HepG2 (cell line): ENCODE data around the gene LIPC. TPM values are rescaled to one million over a fixed set of nuclear protein-coding genes. Genes with fewer than 3 reads are reported as not detected.

ENCODE experiments used
- BRD4 ChIP-seq: sonication (generic); formaldehyde crosslinking; IDR thresholded peaks from 2 replicates; pipeline ENCODE4 v1.4.0; 2020; ENCODE audit warnings: missing genetic modification reagents
- CREB1 ChIP-seq, 2 experiments: fragments of 450-650 bp in 1 of 2; IDR thresholded peaks; 2 replicates each; pipeline ENCODE4 v1.6.1; 2016 to 2017; ENCODE audit warnings: control low read depth in 1 of 2, mild to moderate bottlenecking in 1 of 2, missing compliant biosample characterization in 1 of 2, missing genetic modification characterization in 1 of 2
- JUN ChIP-seq: sonication (generic); formaldehyde crosslinking; IDR thresholded peaks from 2 replicates; pipeline ENCODE4 v1.4.0; 2020; ENCODE audit warnings: mild to moderate bottlenecking, missing genetic modification reagents
- LCORL ChIP-seq, 2 experiments: fragments of 450-650 bp in 1 of 2; sonication (generic) in 1 of 2; formaldehyde crosslinking in 1 of 2; IDR thresholded peaks; 2 replicates each; pipeline versions ENCODE4 v1.5.0 to v1.6.1; 2017 to 2020; ENCODE audit warnings: antibody characterized with exemption in 1 of 2, missing genetic modification reagents in 1 of 2
- NR3C1 ChIP-seq: sonication (generic); formaldehyde crosslinking; IDR thresholded peaks from 2 replicates; pipeline ENCODE4 v1.4.0; 2020; ENCODE audit warnings: missing genetic modification reagents
- RARA ChIP-seq: IDR thresholded peaks from 2 replicates; pipeline ENCODE4 v1.6.1; 2016; ENCODE audit warnings: missing genetic modification reagents, missing compliant biosample characterization
- SALL2 ChIP-seq: sonication (generic); formaldehyde crosslinking; IDR thresholded peaks from 2 replicates; pipeline ENCODE4 v1.8.1; 2023; ENCODE audit warnings: mild to moderate bottlenecking, missing genetic modification reagents, inconsistent platforms
- ZBTB42 ChIP-seq: sonication (generic); formaldehyde crosslinking; IDR thresholded peaks from 2 replicates; pipeline ENCODE4 v1.5.0; 2020; ENCODE audit warnings: mild to moderate bottlenecking, missing genetic modification reagents
- ZBTB7A ChIP-seq: sonication (generic); formaldehyde crosslinking; IDR thresholded peaks from 2 replicates; pipeline ENCODE4 v1.8.0; 2022; ENCODE audit warnings: mild to moderate bottlenecking, missing genetic modification reagents
- ZFP1 ChIP-seq: IDR thresholded peaks from 2 replicates; pipeline ENCODE4 v1.6.1; 2016
- ZMAT3 ChIP-seq: sonication (generic); formaldehyde crosslinking; conservative IDR thresholded peaks from 2 replicates; pipeline ENCODE4 v1.7.0; 2021; ENCODE audit warnings: missing genetic modification reagents
- ZNF451 ChIP-seq: sonication (generic); formaldehyde crosslinking; IDR thresholded peaks from 2 replicates; pipeline ENCODE4 v1.5.0; 2020; ENCODE audit warnings: mild to moderate bottlenecking, missing genetic modification reagents
- polyA plus RNA-seq, 8 experiments: library from polyadenylated mRNA; depleted of rRNA in 3 of 8; stranded (reverse) in 7 of 8; unstranded in 1 of 8; fragments of >200 nt; fragmentation: Illumina TruSeq in 4 of 8; extraction: Trizol in 4 of 8; gene quantifications; 2 replicates each; pipeline versions ENCODE4 v1.2.1 to v1.2.3, GENCODE V29; 2011 to 2016; ENCODE audit warnings: low read depth in 4 of 8, missing spikeins in 1 of 8, mixed read lengths in 1 of 8; ENCODE audit not compliant: insufficient read depth in 1 of 8
- total RNA-seq, 5 experiments: library from RNA; depleted of rRNA; stranded (reverse); fragments of >200 nt; fragmentation: Illumina TruSeq; extraction: Trizol; gene quantifications; 2 replicates each; pipeline ENCODE4 v1.2.3, GENCODE V29; 2016; ENCODE audit warnings: low read depth in 1 of 5
- TF ChIP-seq, protein P1 (sequence below): sonication (generic); formaldehyde crosslinking; IDR thresholded peaks from 2 replicates; pipeline ENCODE4 v1.5.0; 2020; ENCODE audit warnings: mild to moderate bottlenecking, missing genetic modification reagents
- TF ChIP-seq, protein P2 (sequence below): sonication (generic); formaldehyde crosslinking; IDR thresholded peaks from 2 replicates; pipeline ENCODE4 v1.4.0; 2020; ENCODE audit warnings: missing genetic modification reagents, borderline replicate concordance
- TF ChIP-seq, protein P3 (sequence below): sonication (generic); formaldehyde crosslinking; IDR thresholded peaks from 2 replicates; pipeline ENCODE4 v1.5.0; 2020; ENCODE audit warnings: mild to moderate bottlenecking, missing genetic modification reagents, moderate library complexity
- TF ChIP-seq, protein P4 (sequence below): sonication (generic); formaldehyde crosslinking; IDR thresholded peaks from 2 replicates; pipeline ENCODE4 v1.9.0; 2021; ENCODE audit warnings: mild to moderate bottlenecking, missing genetic modification reagents

The LIPC gene
- total and polyA plus RNA-seq, 2 of the 13 experiments (the other 11 are each of a cell fraction or from before 2014, with no cell fraction given), result 26.0 to 38.0 TPM

DNA sequence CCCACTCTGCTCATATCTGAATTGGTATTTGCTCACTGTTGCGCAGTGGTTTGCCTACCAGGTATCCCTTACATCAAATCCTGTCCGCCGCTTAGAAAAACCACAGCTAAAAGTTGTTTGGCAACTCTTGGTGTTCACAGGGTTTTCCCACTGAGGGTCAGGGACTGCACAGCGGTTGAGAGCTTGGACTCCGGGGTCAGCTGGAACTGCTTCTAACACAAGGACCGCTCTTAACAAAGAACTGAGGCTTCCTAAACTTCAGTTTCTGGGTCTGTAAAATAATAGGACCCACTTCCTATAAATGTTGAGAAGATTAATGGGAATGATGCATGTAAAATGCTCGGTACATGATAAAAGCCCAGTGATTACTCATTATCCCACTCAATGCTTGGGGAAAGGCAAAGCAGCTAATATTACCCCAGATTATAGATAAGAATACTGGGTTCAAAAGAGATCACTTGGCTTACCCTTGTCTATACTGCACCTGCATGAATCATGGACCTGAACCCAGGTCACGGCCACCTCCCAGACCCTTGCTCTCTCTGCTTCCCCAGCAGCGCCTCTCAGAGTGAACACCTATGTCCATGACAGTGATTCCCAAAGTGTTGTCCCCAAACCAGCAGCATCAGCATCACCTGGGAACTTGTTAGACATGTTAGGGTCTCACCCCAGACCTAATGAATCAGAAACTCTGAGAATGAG lies 36.1 kb downstream of the LIPC start (continued):
- TF ChIP-seq, protein P1, sequence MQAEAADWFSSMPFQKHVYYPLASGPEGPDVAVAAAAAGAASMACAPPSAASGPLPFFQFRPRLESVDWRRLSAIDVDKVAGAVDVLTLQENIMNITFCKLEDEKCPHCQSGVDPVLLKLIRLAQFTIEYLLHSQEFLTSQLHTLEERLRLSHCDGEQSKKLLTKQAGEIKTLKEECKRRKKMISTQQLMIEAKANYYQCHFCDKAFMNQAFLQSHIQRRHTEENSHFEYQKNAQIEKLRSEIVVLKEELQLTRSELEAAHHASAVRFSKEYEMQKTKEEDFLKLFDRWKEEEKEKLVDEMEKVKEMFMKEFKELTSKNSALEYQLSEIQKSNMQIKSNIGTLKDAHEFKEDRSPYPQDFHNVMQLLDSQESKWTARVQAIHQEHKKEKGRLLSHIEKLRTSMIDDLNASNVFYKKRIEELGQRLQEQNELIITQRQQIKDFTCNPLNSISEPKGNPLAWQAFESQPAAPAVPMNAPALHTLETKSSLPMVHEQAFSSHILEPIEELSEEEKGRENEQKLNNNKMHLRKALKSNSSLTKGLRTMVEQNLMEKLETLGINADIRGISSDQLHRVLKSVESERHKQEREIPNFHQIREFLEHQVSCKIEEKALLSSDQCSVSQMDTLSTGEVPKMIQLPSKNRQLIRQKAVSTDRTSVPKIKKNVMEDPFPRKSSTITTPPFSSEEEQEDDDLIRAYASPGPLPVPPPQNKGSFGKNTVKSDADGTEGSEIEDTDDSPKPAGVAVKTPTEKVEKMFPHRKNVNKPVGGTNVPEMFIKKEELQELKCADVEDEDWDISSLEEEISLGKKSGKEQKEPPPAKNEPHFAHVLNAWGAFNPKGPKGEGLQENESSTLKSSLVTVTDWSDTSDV (CRISPR knock-in tag), result no peak
- peak; percentile 83 for TF ChIP-seq RARA (CRISPR knock-in tag)
- no peak for TF ChIP-seq NR3C1 (CRISPR knock-in tag)
- TF ChIP-seq, protein P2, sequence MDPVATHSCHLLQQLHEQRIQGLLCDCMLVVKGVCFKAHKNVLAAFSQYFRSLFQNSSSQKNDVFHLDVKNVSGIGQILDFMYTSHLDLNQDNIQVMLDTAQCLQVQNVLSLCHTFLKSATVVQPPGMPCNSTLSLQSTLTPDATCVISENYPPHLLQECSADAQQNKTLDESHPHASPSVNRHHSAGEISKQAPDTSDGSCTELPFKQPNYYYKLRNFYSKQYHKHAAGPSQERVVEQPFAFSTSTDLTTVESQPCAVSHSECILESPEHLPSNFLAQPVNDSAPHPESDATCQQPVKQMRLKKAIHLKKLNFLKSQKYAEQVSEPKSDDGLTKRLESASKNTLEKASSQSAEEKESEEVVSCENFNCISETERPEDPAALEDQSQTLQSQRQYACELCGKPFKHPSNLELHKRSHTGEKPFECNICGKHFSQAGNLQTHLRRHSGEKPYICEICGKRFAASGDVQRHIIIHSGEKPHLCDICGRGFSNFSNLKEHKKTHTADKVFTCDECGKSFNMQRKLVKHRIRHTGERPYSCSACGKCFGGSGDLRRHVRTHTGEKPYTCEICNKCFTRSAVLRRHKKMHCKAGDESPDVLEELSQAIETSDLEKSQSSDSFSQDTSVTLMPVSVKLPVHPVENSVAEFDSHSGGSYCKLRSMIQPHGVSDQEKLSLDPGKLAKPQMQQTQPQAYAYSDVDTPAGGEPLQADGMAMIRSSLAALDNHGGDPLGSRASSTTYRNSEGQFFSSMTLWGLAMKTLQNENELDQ (CRISPR knock-in tag), result no peak
- TF ChIP-seq, protein P3, sequence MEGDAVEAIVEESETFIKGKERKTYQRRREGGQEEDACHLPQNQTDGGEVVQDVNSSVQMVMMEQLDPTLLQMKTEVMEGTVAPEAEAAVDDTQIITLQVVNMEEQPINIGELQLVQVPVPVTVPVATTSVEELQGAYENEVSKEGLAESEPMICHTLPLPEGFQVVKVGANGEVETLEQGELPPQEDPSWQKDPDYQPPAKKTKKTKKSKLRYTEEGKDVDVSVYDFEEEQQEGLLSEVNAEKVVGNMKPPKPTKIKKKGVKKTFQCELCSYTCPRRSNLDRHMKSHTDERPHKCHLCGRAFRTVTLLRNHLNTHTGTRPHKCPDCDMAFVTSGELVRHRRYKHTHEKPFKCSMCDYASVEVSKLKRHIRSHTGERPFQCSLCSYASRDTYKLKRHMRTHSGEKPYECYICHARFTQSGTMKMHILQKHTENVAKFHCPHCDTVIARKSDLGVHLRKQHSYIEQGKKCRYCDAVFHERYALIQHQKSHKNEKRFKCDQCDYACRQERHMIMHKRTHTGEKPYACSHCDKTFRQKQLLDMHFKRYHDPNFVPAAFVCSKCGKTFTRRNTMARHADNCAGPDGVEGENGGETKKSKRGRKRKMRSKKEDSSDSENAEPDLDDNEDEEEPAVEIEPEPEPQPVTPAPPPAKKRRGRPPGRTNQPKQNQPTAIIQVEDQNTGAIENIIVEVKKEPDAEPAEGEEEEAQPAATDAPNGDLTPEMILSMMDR (CRISPR knock-in tag), result 0 out of 2 replicates have a peak, but pooled peaks have one; percentile 3
- no peak for TF ChIP-seq CREB1 (IDR thresholded peaks at IDR 0.05)
- no peak; the same call in 1 of the 2 replicates for TF ChIP-seq CREB1 (CRISPR knock-in tag; IDR thresholded peaks at IDR 0.05)
- 0 out of 2 replicates have a peak, but pooled peaks have one; percentile 14 for TF ChIP-seq JUN
- TF ChIP-seq, protein P4, sequence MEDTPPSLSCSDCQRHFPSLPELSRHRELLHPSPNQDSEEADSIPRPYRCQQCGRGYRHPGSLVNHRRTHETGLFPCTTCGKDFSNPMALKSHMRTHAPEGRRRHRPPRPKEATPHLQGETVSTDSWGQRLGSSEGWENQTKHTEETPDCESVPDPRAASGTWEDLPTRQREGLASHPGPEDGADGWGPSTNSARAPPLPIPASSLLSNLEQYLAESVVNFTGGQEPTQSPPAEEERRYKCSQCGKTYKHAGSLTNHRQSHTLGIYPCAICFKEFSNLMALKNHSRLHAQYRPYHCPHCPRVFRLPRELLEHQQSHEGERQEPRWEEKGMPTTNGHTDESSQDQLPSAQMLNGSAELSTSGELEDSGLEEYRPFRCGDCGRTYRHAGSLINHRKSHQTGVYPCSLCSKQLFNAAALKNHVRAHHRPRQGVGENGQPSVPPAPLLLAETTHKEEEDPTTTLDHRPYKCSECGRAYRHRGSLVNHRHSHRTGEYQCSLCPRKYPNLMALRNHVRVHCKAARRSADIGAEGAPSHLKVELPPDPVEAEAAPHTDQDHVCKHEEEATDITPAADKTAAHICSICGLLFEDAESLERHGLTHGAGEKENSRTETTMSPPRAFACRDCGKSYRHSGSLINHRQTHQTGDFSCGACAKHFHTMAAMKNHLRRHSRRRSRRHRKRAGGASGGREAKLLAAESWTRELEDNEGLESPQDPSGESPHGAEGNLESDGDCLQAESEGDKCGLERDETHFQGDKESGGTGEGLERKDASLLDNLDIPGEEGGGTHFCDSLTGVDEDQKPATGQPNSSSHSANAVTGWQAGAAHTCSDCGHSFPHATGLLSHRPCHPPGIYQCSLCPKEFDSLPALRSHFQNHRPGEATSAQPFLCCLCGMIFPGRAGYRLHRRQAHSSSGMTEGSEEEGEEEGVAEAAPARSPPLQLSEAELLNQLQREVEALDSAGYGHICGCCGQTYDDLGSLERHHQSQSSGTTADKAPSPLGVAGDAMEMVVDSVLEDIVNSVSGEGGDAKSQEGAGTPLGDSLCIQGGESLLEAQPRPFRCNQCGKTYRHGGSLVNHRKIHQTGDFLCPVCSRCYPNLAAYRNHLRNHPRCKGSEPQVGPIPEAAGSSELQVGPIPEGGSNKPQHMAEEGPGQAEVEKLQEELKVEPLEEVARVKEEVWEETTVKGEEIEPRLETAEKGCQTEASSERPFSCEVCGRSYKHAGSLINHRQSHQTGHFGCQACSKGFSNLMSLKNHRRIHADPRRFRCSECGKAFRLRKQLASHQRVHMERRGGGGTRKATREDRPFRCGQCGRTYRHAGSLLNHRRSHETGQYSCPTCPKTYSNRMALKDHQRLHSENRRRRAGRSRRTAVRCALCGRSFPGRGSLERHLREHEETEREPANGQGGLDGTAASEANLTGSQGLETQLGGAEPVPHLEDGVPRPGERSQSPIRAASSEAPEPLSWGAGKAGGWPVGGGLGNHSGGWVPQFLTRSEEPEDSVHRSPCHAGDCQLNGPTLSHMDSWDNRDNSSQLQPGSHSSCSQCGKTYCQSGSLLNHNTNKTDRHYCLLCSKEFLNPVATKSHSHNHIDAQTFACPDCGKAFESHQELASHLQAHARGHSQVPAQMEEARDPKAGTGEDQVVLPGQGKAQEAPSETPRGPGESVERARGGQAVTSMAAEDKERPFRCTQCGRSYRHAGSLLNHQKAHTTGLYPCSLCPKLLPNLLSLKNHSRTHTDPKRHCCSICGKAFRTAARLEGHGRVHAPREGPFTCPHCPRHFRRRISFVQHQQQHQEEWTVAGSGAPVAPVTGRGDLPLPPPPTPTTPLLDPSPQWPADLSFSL (CRISPR knock-in tag), result no peak
- TF ChIP-seq ZFP1 (CRISPR knock-in tag), result 0 out of 2 replicates have a peak, but pooled peaks have one; percentile 27
- no peak for TF ChIP-seq ZNF451 (CRISPR knock-in tag)
- TF ChIP-seq ZBTB42, result no peak
- TF ChIP-seq BRD4, result no peak
- no peak for TF ChIP-seq SALL2 (CRISPR knock-in tag)
- TF ChIP-seq ZBTB7A, result no peak
- 0 out of 2 replicates have a peak, but pooled peaks have one; percentile 35 for TF ChIP-seq ZMAT3 (CRISPR knock-in tag)
- TF ChIP-seq LCORL (IDR thresholded peaks at IDR 0.05), result no peak
- peak; percentile 47 for TF ChIP-seq LCORL (CRISPR knock-in tag; IDR thresholded peaks at IDR 0.05)
